Thyroid gland (tissue), 4 donors: ENCODE measurements around the gene CHST11.

Experiments
- CTCF ChIP-seq, 6 experiments: fragments of 200-600 bp in 3 of 6; fragments of 450-650 bp in 3 of 6; sonication (generic) in 3 of 6; IDR thresholded peaks; one replicate each; pipeline ENCODE4 v1.5.1; 2016 to 2019; ENCODE audit warnings: antibody characterized with exemption in 6 of 6, mild to moderate bottlenecking in 2 of 6, inconsistent platforms in 1 of 6, moderate library complexity in 1 of 6
- POLR2A ChIP-seq, 2 donors: fragments of 450-650 bp; IDR thresholded peaks; one replicate each; pipeline ENCODE4 v1.6.1; 2017; ENCODE audit warnings: antibody characterized with exemption in 2 of 2, mild to moderate bottlenecking in 2 of 2, moderate library complexity in 1 of 2

DNA sequence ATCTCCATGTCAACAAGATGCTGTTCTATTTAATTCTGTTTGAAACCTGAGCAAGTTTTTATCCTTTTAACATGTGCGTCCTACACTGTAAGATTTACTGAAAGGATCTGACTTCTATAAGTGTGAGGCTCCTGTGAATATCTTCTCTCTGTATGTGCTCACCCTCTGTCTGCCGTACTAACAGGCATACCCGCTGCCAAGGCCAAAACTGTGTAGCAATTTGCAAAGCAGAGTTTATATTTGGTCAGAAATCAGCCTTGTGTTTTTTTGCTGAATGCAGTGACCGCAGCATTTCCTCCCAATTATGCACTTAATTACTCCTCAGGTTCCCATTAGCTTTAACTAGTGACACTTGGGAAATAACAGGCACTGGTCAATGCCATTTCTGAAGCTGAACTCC, 12.3 kb downstream of the CHST11 start:
- no peak for TF ChIP-seq CTCF (IDR thresholded peaks at IDR 0.05)
- no peak for TF ChIP-seq POLR2A (IDR thresholded peaks at IDR 0.05)
